Fibroblast of the aortic adventitia (primary cell): ENCODE measurements around the gene SYT3. TPM values are rescaled to one million over a fixed set of nuclear protein-coding genes. Genes with fewer than 3 reads are reported as not detected.

Experiments used
- DNase-seq: peaks from one replicate; pipeline ENCODE4 v3.0.0-alpha.2; 2010; ENCODE audit warnings: low read depth
- H3K4me3 ChIP-seq: 2 replicates; pipeline ENCODE4 v1.5.1; 2011; ENCODE audit warnings: low read depth, mild to moderate bottlenecking, control low read depth, low read length, moderate library complexity
- CTCF ChIP-seq: IDR thresholded peaks from 2 replicates; pipeline ENCODE4 v1.5.1; 2011; ENCODE audit warnings: mild to moderate bottlenecking, low read length, control low read depth, inconsistent platforms; ENCODE audit not compliant: insufficient read depth
- total RNA-seq: library from RNA; depleted of rRNA; stranded (reverse); fragments of >200 nt; gene quantifications from 2 replicates; pipeline ENCODE4 v1.2.3, GENCODE V29; 2012; ENCODE audit warnings: low replicate concordance

Gene SYT3
- total RNA-seq, 1 donor = 0.09 TPM

GRCh38 chr19:50667759-50668231 is 28.1 kb upstream of the SYT3 start:
- no peak overlapping the region for H3K4me3 ChIP-seq
- no peak for TF ChIP-seq CTCF
- no peak for DNase-seq

GRCh38 chr19:50667177-50667758 is 27.6 kb upstream of the SYT3 start:
- TF ChIP-seq CTCF = no peak
- no peak overlapping the region for H3K4me3 ChIP-seq
- no peak for DNase-seq

- H3K4me3 ChIP-seq = no peak overlapping the region
- no peak for TF ChIP-seq CTCF
- no peak for DNase-seq
These were observed 26.9 kb upstream of the SYT3 start for GRCh38 chr19:50666346-50667176.

GRCh38 chr19:50664204-50664603 is 24.5 kb upstream of the SYT3 start:
- no peak for DNase-seq
- no peak overlapping the region for H3K4me3 ChIP-seq
- TF ChIP-seq CTCF = no peak

GRCh38 chr19:50663482-50663790 is 23.8 kb upstream of the SYT3 start:
- peak; percentile 2 for TF ChIP-seq CTCF
- H3K4me3 ChIP-seq = no peak overlapping the region
- no peak for DNase-seq

- no peak for TF ChIP-seq CTCF
- no peak overlapping the region for H3K4me3 ChIP-seq
- DNase-seq = no peak
These were observed 23.2 kb upstream of the SYT3 start for GRCh38 chr19:50662651-50663481.
